Heart left ventricle (tissue), 16 donors: ENCODE results near the gene CNTN5. TPM values are rescaled to one million over a fixed set of nuclear protein-coding genes. Genes with fewer than 3 reads are reported as not detected.

Experiments
- ATAC-seq, 4 donors: fragments of 200-7000 bp; cut with Tn5 transposase; one replicate each; pipeline ENCODE4 v1.9.1; 2020 to 2022; ENCODE audit warnings: moderate library complexity in 4 of 4, mild to moderate bottlenecking in 3 of 4, moderate number of reproducible peaks in 1 of 4
- DNase-seq, 5 donors: peaks; one replicate each; pipeline ENCODE4 v3.0.0-alpha.2; 2020
- H3K27ac ChIP-seq, 12 donors: fragments of 200-600 bp; sonication (generic) in 4 of 12; one replicate each; pipeline versions ENCODE4 v1.5.0 to v1.8.0; 2016 to 2022; ENCODE audit warnings: mild to moderate bottlenecking in 2 of 12
- H3K27me3 ChIP-seq, 9 donors: fragments of 200-600 bp; sonication (generic) in 2 of 9; one replicate each; pipeline versions ENCODE4 v1.5.1 to v1.8.0; 2016 to 2022; ENCODE audit warnings: mild to moderate bottlenecking in 3 of 9
- H3K36me3 ChIP-seq, 9 donors: fragments of 200-600 bp; sonication (generic) in 2 of 9; one replicate each; pipeline versions ENCODE4 v1.5.0 to v1.8.0; 2018 to 2022; ENCODE audit warnings: mild to moderate bottlenecking in 2 of 9
- H3K4me1 ChIP-seq, 12 donors: fragments of 200-600 bp; sonication (generic) in 4 of 12; one replicate each; pipeline versions ENCODE4 v1.5.0 to v1.8.0; 2016 to 2022; ENCODE audit warnings: mild to moderate bottlenecking in 3 of 12
- H3K4me3 ChIP-seq, 12 donors: fragments of 200-600 bp; sonication (generic) in 4 of 12; one replicate each; pipeline versions ENCODE4 v1.5.0 to v1.8.0; 2017 to 2022; ENCODE audit warnings: mild to moderate bottlenecking in 9 of 12, moderate library complexity in 4 of 12
- H3K9me3 ChIP-seq, 12 donors: fragments of 200-600 bp; sonication (generic) in 4 of 12; one replicate each; pipeline versions ENCODE4 v1.5.0 to v1.8.0; 2016 to 2022; ENCODE audit warnings: mild to moderate bottlenecking in 1 of 12
- CTCF ChIP-seq, 12 donors: fragments of 200-600 bp; sonication (generic) in 4 of 12; IDR thresholded peaks; one replicate each; pipeline versions ENCODE4 v1.5.0 to v1.8.0; 2018 to 2022; ENCODE audit warnings: antibody characterized with exemption in 12 of 12, mild to moderate bottlenecking in 5 of 12
- POLR2A ChIP-seq, 2 donors: fragments of 450-650 bp; IDR thresholded peaks; one replicate each; pipeline ENCODE4 v1.6.1; 2017; ENCODE audit warnings: antibody characterized with exemption in 2 of 2, mild to moderate bottlenecking in 2 of 2, moderate library complexity in 2 of 2
- WGBS, 4 donors: extraction: QIAGEN DNeasy Blood & Tissue Kit in 2 of 4; methylation state at CpG; one replicate each; pipeline versions ENCODE4 v1.1.5 to v1.1.7; 2013 to 2018; 5-methylcytosine and 5-hydroxymethylcytosine counted together
- intact Hi-C, 10 donors: fragments of 100-400 bp; cut with DNase I; formaldehyde crosslinking; loops; one replicate each; pipeline versions ENCODE4 v1.11.1 to v1.14.2; 2022
- polyA plus RNA-seq, 2 donors: library from polyadenylated mRNA; stranded (reverse); fragments of 200-250 nt; gene quantifications; one replicate each; pipeline ENCODE4 v1.2.3, GENCODE V29; 2013
- total RNA-seq, 9 donors: library from RNA; depleted of rRNA in 2 of 9; stranded (reverse); fragments of >200 nt in 2 of 9; fragmentation: NEBNext Ultra II Directional in 3 of 9; extraction: Animal tissue kit (Norgen Biotek cat#: 25700) in 3 of 9; gene quantifications; one replicate each; pipeline versions ENCODE4 v1.1.0 to v1.2.4, GENCODE V29; 2016 to 2023
- donor health status: ischemic (EF 13 %, LVEDD 7.1; RV severe dilation, severe dysfunction).
- donor health status: healthy with polysubstance abuse.
- donor health status: DM: no; HTN: yes; CAD: no.
- donor health status: DM: no; HTN: no; CAD: no.
- donor health status: ischemic (EF 25% LVEDD 6.9; RV normal size, moderate dysfunction).
- donor health status: ischemic (EF 25% LVEDD 5.7; RV mildly dilated, moderate dysfunction).
- donor health status: healthy.
- donor health status: DM: yes; HTN: yes; CAD: no.
- donor health status: ischemic (EF 35%, LVEDD 5.7; RV mildly dilated, moderate dysfunction).
- donor health status: nonischemic (EF 11% LVEDD 7.7; RV severe dilation, severe dysfunction).
- donor health status: DM: yes; HTN: yes; CAD: no.
- donor health status: PGD.
- donor health status: ischemic (EF 29% LVEDD 5.4; RV normal size, mild dysfunction).
- donor health status: nonischemic (EF 23%, LVEDD 6.1; RV moderate dilation, normal function).

Gene CNTN5
- total and polyA plus RNA-seq, 11 donors: 0.11 to 0.16 TPM; not detected in 9

- Histone ChIP-seq H3K4me1 (no peaks in the 10 kb centered on the region), H3K27me3 (no peaks in the 10 kb centered on the region), H3K9me3 (no peaks in the 10 kb centered on the region), H3K36me3 (no peaks in the 10 kb centered on the region), H3K4me3 (no peak overlapping the region), H3K27ac (no peak overlapping the region)
- WGBS, 4 donors: 71 to 95% (median 84%) methylated on average over 1 of the region's 1 CpG
- no peak for ATAC-seq
- DNase-seq: no peak
- TF ChIP-seq CTCF (IDR thresholded peaks at IDR 0.05) (no peak), POLR2A (IDR thresholded peaks at IDR 0.05) (no peak)
- intact Hi-C loops: no loop called here
Observed at GRCh38 chr11:99208813-99209212, 188.1 kb downstream of the CNTN5 start.

GRCh38 chr11:99229544-99229943, 208.8 kb downstream of the CNTN5 start:
- 62 to 82% (median 72%) methylated on average over 2 of the region's 2 CpGs for WGBS, 4 donors
- TF ChIP-seq POLR2A (IDR thresholded peaks at IDR 0.05) (no peak), CTCF (IDR thresholded peaks at IDR 0.05) (no peak)
- no peak for DNase-seq
- ATAC-seq: no peak
- H3K4me3 ChIP-seq: no peak overlapping the region
- intact Hi-C loops: no loop called here
- H3K27ac ChIP-seq: no peak overlapping the region
- no peaks in the 10 kb centered on the region for H3K27me3 ChIP-seq
- no peaks in the 10 kb centered on the region for H3K4me1 ChIP-seq
- peaks cover 0 to 14% (median 2%) of the 10 kb centered on the region in 12 donors for H3K9me3 ChIP-seq
- no peaks in the 10 kb centered on the region for H3K36me3 ChIP-seq

GRCh38 chr11:99234534-99234933, 213.8 kb downstream of the CNTN5 start:
- ATAC-seq (no peak), DNase-seq (no peak)
- TF ChIP-seq CTCF (IDR thresholded peaks at IDR 0.05) (no peak), POLR2A (IDR thresholded peaks at IDR 0.05) (no peak)
- H3K9me3 ChIP-seq: peaks cover 0 to 14% (median 2%) of the 10 kb centered on the region in 12 donors
- no peaks in the 10 kb centered on the region for H3K36me3 ChIP-seq
- H3K4me3 ChIP-seq: no peak overlapping the region
- no peaks in the 10 kb centered on the region for H3K4me1 ChIP-seq
- no peak overlapping the region for H3K27ac ChIP-seq
- intact Hi-C loops: no loop called here
- no peaks in the 10 kb centered on the region for H3K27me3 ChIP-seq

GRCh38 chr11:99238401-99238800, 217.7 kb downstream of the CNTN5 start:
- intact Hi-C loops: no loop called here
- no peak for TF ChIP-seq CTCF (IDR thresholded peaks at IDR 0.05)
- no peak for TF ChIP-seq POLR2A (IDR thresholded peaks at IDR 0.05)
- no peak for ATAC-seq
- 63 to 69% (median 67%) methylated on average over 1 of the region's 1 CpG for WGBS, 4 donors
- Histone ChIP-seq H3K4me3 (no peak overlapping the region), H3K27ac (no peak overlapping the region), H3K4me1 (no peaks in the 10 kb centered on the region), H3K36me3 (no peaks in the 10 kb centered on the region), H3K9me3 (no peaks in the 10 kb centered on the region), H3K27me3 (no peaks in the 10 kb centered on the region)
- no peak for DNase-seq
